ENCODE measurements around the gene CUBN.

The CUBN gene

GRCh38 chr10:16896993-16897392 lies 232.6 kb downstream of the CUBN start:
- peaks cover 4% of the 10 kb centered on the region for H3K9me3 ChIP-seq (ENCODE audit: control insufficient read depth, low read length)
- H3K27ac ChIP-seq (ENCODE audit: low read depth, low read length, severe bottlenecking): no peak overlapping the region
- H3K4me1 ChIP-seq (ENCODE audit: control insufficient read depth, insufficient read depth, low read length, poor library complexity, severe bottlenecking): no peaks in the 10 kb centered on the region
- H3K4me3 ChIP-seq (ENCODE audit: extremely low read depth, insufficient read depth, low read length, poor library complexity, severe bottlenecking): no peak overlapping the region
- WGBS, 2 experiments (ENCODE audit: insufficient coverage in 2 of 2): 100% methylated on average over 1 to 2 of the region's 3 CpGs
- no peaks in the 10 kb centered on the region for H3K36me3 ChIP-seq (ENCODE audit: control insufficient read depth, insufficient read depth, low read length)

GRCh38 chr10:16894821-16895220 lies 234.8 kb downstream of the CUBN start:
- Histone ChIP-seq H3K4me1 (ENCODE audit: control insufficient read depth, insufficient read depth, low read length, poor library complexity, severe bottlenecking) (no peaks in the 10 kb centered on the region), H3K27ac (ENCODE audit: low read depth, low read length, severe bottlenecking) (no peak overlapping the region), H3K4me3 (ENCODE audit: extremely low read depth, insufficient read depth, low read length, poor library complexity, severe bottlenecking) (no peak overlapping the region), H3K9me3 (ENCODE audit: control insufficient read depth, low read length) (peaks cover 4% of the 10 kb centered on the region), H3K36me3 (ENCODE audit: control insufficient read depth, insufficient read depth, low read length) (no peaks in the 10 kb centered on the region)
- WGBS, 2 experiments (ENCODE audit: insufficient coverage in 2 of 2): 100% methylated on average over 1 of the region's 1 CpG; no CpG with 5 or more reads in 1 of the 2 experiments

- H3K4me3 ChIP-seq (ENCODE audit: extremely low read depth, insufficient read depth, low read length, poor library complexity, severe bottlenecking): no peak overlapping the region
- no peaks in the 10 kb centered on the region for H3K4me1 ChIP-seq (ENCODE audit: control insufficient read depth, insufficient read depth, low read length, poor library complexity, severe bottlenecking)
- peaks cover 4% of the 10 kb centered on the region for H3K9me3 ChIP-seq (ENCODE audit: control insufficient read depth, low read length)
- 91% methylated on average over 3 of the region's 5 CpGs; no CpG with 5 or more reads in 1 of the 2 experiments for WGBS, 2 experiments (ENCODE audit: insufficient coverage in 2 of 2)
- H3K36me3 ChIP-seq (ENCODE audit: control insufficient read depth, insufficient read depth, low read length): no peaks in the 10 kb centered on the region
- H3K27ac ChIP-seq (ENCODE audit: low read depth, low read length, severe bottlenecking): no peak overlapping the region
Measured at GRCh38 chr10:16893664-16894063, 235.9 kb downstream of the CUBN start.

GRCh38 chr10:16891375-16892313 lies 238.0 kb downstream of the CUBN start:
- Histone ChIP-seq H3K36me3 (ENCODE audit: control insufficient read depth, insufficient read depth, low read length) (no peaks in the 10 kb centered on the region), H3K27ac (ENCODE audit: low read depth, low read length, severe bottlenecking) (peak overlapping the region; percentile 87), H3K4me3 (ENCODE audit: extremely low read depth, insufficient read depth, low read length, poor library complexity, severe bottlenecking) (no peak overlapping the region), H3K4me1 (ENCODE audit: control insufficient read depth, insufficient read depth, low read length, poor library complexity, severe bottlenecking) (no peaks in the 10 kb centered on the region), H3K9me3 (ENCODE audit: control insufficient read depth, low read length) (no peaks in the 10 kb centered on the region)
- WGBS, 2 experiments (ENCODE audit: insufficient coverage in 2 of 2): 32 to 39% methylated on average over 6 to 8 of the region's 12 CpGs

- Histone ChIP-seq H3K4me1 (ENCODE audit: control insufficient read depth, insufficient read depth, low read length, poor library complexity, severe bottlenecking) (no peaks in the 10 kb centered on the region), H3K36me3 (ENCODE audit: control insufficient read depth, insufficient read depth, low read length) (no peaks in the 10 kb centered on the region), H3K9me3 (ENCODE audit: control insufficient read depth, low read length) (no peaks in the 10 kb centered on the region), H3K4me3 (ENCODE audit: extremely low read depth, insufficient read depth, low read length, poor library complexity, severe bottlenecking) (no peak overlapping the region), H3K27ac (ENCODE audit: low read depth, low read length, severe bottlenecking) (no peak overlapping the region)
- WGBS, 2 experiments (ENCODE audit: insufficient coverage in 2 of 2): 92% methylated on average over 6 of the region's 6 CpGs
Measured at GRCh38 chr10:16890691-16891090, 238.9 kb downstream of the CUBN start.

GRCh38 chr10:16887565-16887964 lies 242.0 kb downstream of the CUBN start:
- WGBS, 2 experiments (ENCODE audit: insufficient coverage in 2 of 2): 100% methylated on average over 2 of the region's 3 CpGs
- no peaks in the 10 kb centered on the region for H3K36me3 ChIP-seq (ENCODE audit: control insufficient read depth, insufficient read depth, low read length)
- H3K4me3 ChIP-seq (ENCODE audit: extremely low read depth, insufficient read depth, low read length, poor library complexity, severe bottlenecking): no peak overlapping the region
- no peaks in the 10 kb centered on the region for H3K9me3 ChIP-seq (ENCODE audit: control insufficient read depth, low read length)
- H3K27ac ChIP-seq (ENCODE audit: low read depth, low read length, severe bottlenecking): no peak overlapping the region
- H3K4me1 ChIP-seq (ENCODE audit: control insufficient read depth, insufficient read depth, low read length, poor library complexity, severe bottlenecking): no peaks in the 10 kb centered on the region

- H3K27ac ChIP-seq (ENCODE audit: low read depth, low read length, severe bottlenecking): no peak overlapping the region
- H3K36me3 ChIP-seq (ENCODE audit: control insufficient read depth, insufficient read depth, low read length): no peaks in the 10 kb centered on the region
- no peaks in the 10 kb centered on the region for H3K9me3 ChIP-seq (ENCODE audit: control insufficient read depth, low read length)
- no peaks in the 10 kb centered on the region for H3K4me1 ChIP-seq (ENCODE audit: control insufficient read depth, insufficient read depth, low read length, poor library complexity, severe bottlenecking)
- 100% methylated on average over 2 of the region's 2 CpGs for WGBS, 2 experiments (ENCODE audit: insufficient coverage in 2 of 2)
- H3K4me3 ChIP-seq (ENCODE audit: extremely low read depth, insufficient read depth, low read length, poor library complexity, severe bottlenecking): no peak overlapping the region
Measured at GRCh38 chr10:16886031-16886430, 243.6 kb downstream of the CUBN start.

- no peaks in the 10 kb centered on the region for H3K9me3 ChIP-seq (ENCODE audit: control insufficient read depth, low read length)
- 90 to 100% methylated on average over 1 to 2 of the region's 2 CpGs for WGBS, 2 experiments (ENCODE audit: insufficient coverage in 2 of 2)
- H3K4me3 ChIP-seq (ENCODE audit: extremely low read depth, insufficient read depth, low read length, poor library complexity, severe bottlenecking): no peak overlapping the region
- no peaks in the 10 kb centered on the region for H3K36me3 ChIP-seq (ENCODE audit: control insufficient read depth, insufficient read depth, low read length)
- H3K4me1 ChIP-seq (ENCODE audit: control insufficient read depth, insufficient read depth, low read length, poor library complexity, severe bottlenecking): no peaks in the 10 kb centered on the region
- H3K27ac ChIP-seq (ENCODE audit: low read depth, low read length, severe bottlenecking): no peak overlapping the region
Measured at GRCh38 chr10:16884497-16884896, 245.1 kb downstream of the CUBN start.

GRCh38 chr10:16883084-16883483 lies 246.5 kb downstream of the CUBN start:
- Histone ChIP-seq H3K36me3 (ENCODE audit: control insufficient read depth, insufficient read depth, low read length) (no peaks in the 10 kb centered on the region), H3K4me3 (ENCODE audit: extremely low read depth, insufficient read depth, low read length, poor library complexity, severe bottlenecking) (no peak overlapping the region), H3K27ac (ENCODE audit: low read depth, low read length, severe bottlenecking) (no peak overlapping the region), H3K4me1 (ENCODE audit: control insufficient read depth, insufficient read depth, low read length, poor library complexity, severe bottlenecking) (no peaks in the 10 kb centered on the region), H3K9me3 (ENCODE audit: control insufficient read depth, low read length) (no peaks in the 10 kb centered on the region)
- 90 to 97% methylated on average over 3 of the region's 4 CpGs for WGBS, 2 experiments (ENCODE audit: insufficient coverage in 2 of 2)

- Histone ChIP-seq H3K36me3 (ENCODE audit: control insufficient read depth, insufficient read depth, low read length) (no peaks in the 10 kb centered on the region), H3K27ac (ENCODE audit: low read depth, low read length, severe bottlenecking) (no peak overlapping the region), H3K4me1 (ENCODE audit: control insufficient read depth, insufficient read depth, low read length, poor library complexity, severe bottlenecking) (peaks cover 29% of the 10 kb centered on the region), H3K4me3 (ENCODE audit: extremely low read depth, insufficient read depth, low read length, poor library complexity, severe bottlenecking) (no peak overlapping the region), H3K9me3 (ENCODE audit: control insufficient read depth, low read length) (no peaks in the 10 kb centered on the region)
- WGBS, 2 experiments (ENCODE audit: insufficient coverage in 2 of 2): 89 to 94% methylated on average over 1 to 2 of the region's 3 CpGs
Measured at GRCh38 chr10:16870331-16870730, 259.3 kb downstream of the CUBN start.

GRCh38 chr10:16867990-16868389 lies 261.6 kb downstream of the CUBN start:
- H3K4me3 ChIP-seq (ENCODE audit: extremely low read depth, insufficient read depth, low read length, poor library complexity, severe bottlenecking): no peak overlapping the region
- peak overlapping the region; percentile 79 for H3K27ac ChIP-seq (ENCODE audit: low read depth, low read length, severe bottlenecking)
- H3K36me3 ChIP-seq (ENCODE audit: control insufficient read depth, insufficient read depth, low read length): no peaks in the 10 kb centered on the region

More at GRCh38 chr10:16867990-16868389, 261.6 kb downstream of the CUBN start:
- no peaks in the 10 kb centered on the region for H3K9me3 ChIP-seq (ENCODE audit: control insufficient read depth, low read length)
- WGBS, 2 experiments (ENCODE audit: insufficient coverage in 2 of 2): no CpG with 5 or more reads among the region's 4 CpGs
- peaks cover 29% of the 10 kb centered on the region for H3K4me1 ChIP-seq (ENCODE audit: control insufficient read depth, insufficient read depth, low read length, poor library complexity, severe bottlenecking)

Measured in mesodermal cell (in vitro differentiated cells).